Skeletal muscle cell (primary cell): ENCODE results near the gene YAF2.
A peak's percentile ranks its signal among the peaks of the same experiment; 100 is the strongest.
"Not testable (repeated sequence)": the region's sequence is repeated elsewhere in the genome, so short reads cannot be mapped to it uniquely, and the experiment has no call there.

Experiments used
- DNase-seq: peaks from one replicate; pipeline ENCODE4 v3.0.0-alpha.2; 2010; ENCODE audit warnings: low read depth
- H3K4me3 ChIP-seq: 2 replicates; pipeline ENCODE4 v1.5.1; 2011; ENCODE audit warnings: low read depth, mild to moderate bottlenecking, control low read depth, low read length, moderate library complexity

Gene YAF2

DNA sequence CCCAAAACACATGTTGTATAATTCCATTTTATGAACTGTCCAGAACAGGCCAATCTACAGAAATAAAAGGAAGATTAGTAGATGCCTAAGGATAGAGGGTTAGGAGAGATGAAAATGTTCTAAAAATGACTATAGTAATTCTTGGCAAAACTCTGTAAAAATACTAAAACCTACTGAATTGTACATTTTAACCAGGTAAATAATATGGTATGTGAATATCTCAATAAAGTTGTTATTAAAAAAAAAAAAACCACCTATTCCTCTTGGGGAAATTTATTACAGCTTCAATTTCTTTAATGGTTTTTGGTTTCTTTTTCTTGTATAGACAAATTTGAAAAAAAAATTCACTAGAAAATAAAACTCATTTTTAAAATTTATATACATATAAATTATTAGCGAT, 33.2 kb downstream of the YAF2 start:
- no peak overlapping the region for H3K4me3 ChIP-seq
- DNase-seq: no peak

GRCh38 chr12:42204362-42204761, 33.7 kb downstream of the YAF2 start:
- no peak overlapping the region for H3K4me3 ChIP-seq
- no peak for DNase-seq

- no peak for DNase-seq
- H3K4me3 ChIP-seq: no peak overlapping the region
Measured at GRCh38 chr12:42201063-42201462, 37.0 kb downstream of the YAF2 start.

DNA sequence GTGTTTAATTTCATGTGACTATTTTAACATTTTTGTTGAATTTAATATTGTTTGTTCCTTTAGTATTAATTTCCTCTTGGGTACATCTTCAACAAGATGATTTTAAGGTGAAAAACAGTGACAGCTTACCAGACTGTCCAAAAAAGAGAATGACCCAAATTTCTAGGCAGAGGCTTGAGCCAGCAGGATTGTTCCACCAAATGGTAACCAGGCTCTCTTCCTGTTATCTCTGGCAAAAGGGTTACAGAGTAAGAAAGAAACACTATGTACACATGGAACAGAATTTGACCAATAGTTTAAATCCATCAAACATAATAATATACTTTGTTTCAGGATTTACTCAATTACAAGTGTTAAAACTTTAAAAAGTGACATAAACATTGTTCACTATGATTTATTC, 39.0 kb downstream of the YAF2 start:
- DNase-seq: no peak

GRCh38 chr12:42196723-42197603, 41.1 kb downstream of the YAF2 start:
- H3K4me3 ChIP-seq: no peak overlapping the region
- no peak for DNase-seq

More for the DNA sequence above, 39.0 kb downstream of the YAF2 start:
- no peak overlapping the region for H3K4me3 ChIP-seq

- DNase-seq: no peak
- no peak overlapping the region for H3K4me3 ChIP-seq
Measured at GRCh38 chr12:42192686-42193085, 45.4 kb downstream of the YAF2 start.

- no peak for DNase-seq
Measured at GRCh38 chr12:42192258-42192657, 45.8 kb downstream of the YAF2 start.

DNA sequence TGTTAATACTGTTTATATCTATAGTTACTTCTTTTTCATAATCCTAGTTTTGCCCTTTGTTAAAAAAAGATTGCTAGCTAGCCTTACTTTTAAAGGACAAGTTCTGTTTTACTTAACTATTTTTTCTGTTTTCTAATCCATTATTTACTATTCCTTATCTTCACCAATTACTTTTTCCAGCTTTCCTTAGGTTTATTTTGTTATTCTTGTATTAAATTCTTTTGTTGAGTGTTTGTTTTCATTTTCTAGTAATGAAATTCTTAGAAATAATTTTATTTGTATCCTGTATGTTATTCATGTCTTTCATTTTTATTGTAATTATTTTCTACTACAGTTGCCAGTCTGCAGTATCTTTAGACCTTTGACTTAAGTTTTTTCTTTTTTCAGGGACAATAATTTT, 47.7 kb downstream of the YAF2 start:
- no peak overlapping the region for H3K4me3 ChIP-seq
- no peak for DNase-seq

More at GRCh38 chr12:42192258-42192657, 45.8 kb downstream of the YAF2 start:
- no peak overlapping the region for H3K4me3 ChIP-seq

- not testable (repeated sequence) for H3K4me3 ChIP-seq, DNase-seq
Measured at GRCh38 chr12:42188275-42188674, 49.8 kb downstream of the YAF2 start.

DNA sequence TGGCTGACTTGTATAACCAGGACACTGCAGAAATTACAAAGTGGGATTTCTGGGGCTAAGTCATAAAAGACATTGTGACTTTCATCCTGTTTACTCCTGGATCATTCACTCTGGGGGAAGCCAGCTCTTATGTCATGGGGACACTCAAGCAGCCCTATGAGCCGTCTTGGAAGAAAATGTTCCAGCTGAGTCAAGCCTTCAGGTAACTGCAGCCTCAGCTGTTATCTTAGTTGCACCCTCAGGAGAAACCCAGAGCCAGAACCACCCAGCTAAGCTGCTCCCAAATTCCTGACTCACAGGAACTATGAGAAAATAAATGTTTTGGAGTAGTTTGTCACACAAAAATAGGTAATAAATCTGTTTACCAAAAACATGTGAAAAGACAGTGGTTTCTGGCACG, 50.2 kb downstream of the YAF2 start:
- no peak overlapping the region for H3K4me3 ChIP-seq
- no peak for DNase-seq

DNA sequence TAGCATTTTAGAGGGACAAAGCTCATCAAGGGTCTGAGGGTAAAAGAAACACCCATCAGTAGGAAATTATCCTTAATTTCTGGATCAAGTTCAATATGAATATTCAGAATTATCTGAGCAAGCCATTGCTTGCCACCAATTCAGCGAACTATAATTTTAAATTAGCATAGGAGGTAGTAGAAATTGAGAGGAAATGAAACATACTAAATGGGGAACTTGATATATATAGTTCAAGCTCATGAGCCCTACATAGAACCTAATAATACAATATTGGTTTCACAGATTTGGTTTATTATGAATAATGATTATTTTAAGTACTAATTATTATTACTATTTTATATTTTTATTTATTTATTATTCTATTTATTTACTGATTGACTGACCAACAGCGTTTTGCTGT, 51.3 kb downstream of the YAF2 start:
- DNase-seq: no peak
- H3K4me3 ChIP-seq: no peak overlapping the region

DNA sequence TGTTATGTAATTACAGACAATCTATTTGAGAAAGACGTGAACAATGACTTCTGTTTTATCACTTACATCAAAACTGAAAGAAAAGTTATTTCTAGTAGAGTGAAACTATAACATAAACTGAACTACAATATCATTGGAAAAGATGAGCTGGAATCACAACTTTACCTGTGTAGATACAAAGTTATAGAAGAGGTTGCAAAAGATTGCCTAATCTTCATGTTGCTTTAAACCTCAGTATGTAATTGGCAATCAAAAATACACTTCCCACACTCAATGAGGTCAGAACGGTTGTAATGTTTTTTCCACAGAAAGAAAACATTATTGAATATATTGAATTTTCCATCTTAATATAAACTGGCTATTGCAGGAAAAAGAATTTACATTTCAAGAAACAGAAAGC, 55.7 kb downstream of the YAF2 start:
- no peak for DNase-seq
- H3K4me3 ChIP-seq: no peak overlapping the region

- DNase-seq: peak; percentile 32
- H3K4me3 ChIP-seq: no peak overlapping the region
Measured at GRCh38 chr12:42180990-42181596, 57.0 kb downstream of the YAF2 start.

- no peak for DNase-seq
- no peak overlapping the region for H3K4me3 ChIP-seq
Measured at GRCh38 chr12:42178101-42178500, 59.9 kb downstream of the YAF2 start.

GRCh38 chr12:42174978-42175377, 63.1 kb downstream of the YAF2 start:
- no peak overlapping the region for H3K4me3 ChIP-seq
- no peak for DNase-seq

- DNase-seq: no peak
- no peak overlapping the region for H3K4me3 ChIP-seq
Measured at GRCh38 chr12:42173961-42174521, 64.0 kb downstream of the YAF2 start.

DNA sequence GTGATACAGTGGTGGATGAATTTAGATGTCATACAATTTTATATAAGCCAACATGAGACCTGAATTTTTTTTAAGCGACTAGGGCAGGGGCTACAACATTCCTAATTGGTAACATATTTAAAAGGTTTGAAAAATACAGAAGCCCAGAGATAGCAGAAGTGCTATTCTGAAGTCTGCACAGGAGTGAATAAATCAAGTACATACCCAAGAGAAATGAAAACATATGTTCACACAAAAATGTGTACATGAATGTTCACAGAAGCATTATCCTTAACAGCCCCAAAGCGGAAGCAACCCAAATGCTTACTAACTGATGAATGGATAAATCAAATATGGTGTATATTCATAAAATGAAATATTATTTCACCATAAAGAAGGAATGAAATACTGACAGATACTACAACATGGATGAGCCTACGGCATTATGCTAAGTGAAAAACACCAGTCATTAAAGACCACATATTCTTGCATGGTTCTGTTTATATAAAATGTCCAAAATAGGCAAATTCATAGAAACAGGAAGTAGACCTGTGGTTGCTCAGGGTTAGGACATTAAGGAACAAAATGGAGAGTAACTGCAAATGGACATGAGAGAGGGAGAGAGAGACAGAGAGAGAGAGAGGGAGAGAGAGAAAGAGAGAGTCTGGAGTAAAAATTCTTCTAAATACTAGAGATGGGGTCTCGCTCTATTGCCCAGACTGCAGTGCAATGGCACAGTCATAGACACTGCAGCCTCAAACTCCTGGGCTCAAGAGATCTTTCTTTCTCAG, 65.4 kb downstream of the YAF2 start:
- DNase-seq: no peak
- H3K4me3 ChIP-seq: no peak overlapping the region

DNA sequence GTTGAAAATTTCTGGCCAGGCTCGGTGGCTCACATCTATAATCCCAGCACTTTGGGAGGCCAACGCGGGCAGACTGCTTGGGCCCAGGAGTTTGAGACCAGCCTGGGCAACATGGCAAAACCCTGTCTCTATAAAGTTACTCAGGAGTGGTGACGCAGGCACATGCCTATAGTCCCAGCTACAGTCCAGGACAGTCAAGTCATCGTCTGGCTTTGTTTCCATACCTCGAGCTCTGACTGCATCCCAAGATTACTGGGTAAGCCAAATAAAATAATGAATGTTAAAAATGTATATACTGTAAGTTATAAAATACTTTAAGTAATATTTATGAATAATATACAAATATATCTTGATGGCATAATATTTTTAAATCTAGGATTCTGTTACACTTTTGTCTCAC, 70.3 kb downstream of the YAF2 start:
- no peak overlapping the region for H3K4me3 ChIP-seq
- no peak for DNase-seq

- peak; percentile 71 for DNase-seq
- H3K4me3 ChIP-seq: no peak overlapping the region
Measured at GRCh38 chr12:42166501-42166900, 71.5 kb downstream of the YAF2 start.

GRCh38 chr12:42163913-42164312, 74.1 kb downstream of the YAF2 start:
- no peak for DNase-seq
- no peak overlapping the region for H3K4me3 ChIP-seq
